ENCODE data around the gene RPS15. TPM values are rescaled to one million over a fixed set of nuclear protein-coding genes. Genes with fewer than 3 reads are reported as not detected.

Gene RPS15
- total and polyA plus RNA-seq, 2 donors from 2014 or later, result 893 to 1,823 TPM

DNA sequence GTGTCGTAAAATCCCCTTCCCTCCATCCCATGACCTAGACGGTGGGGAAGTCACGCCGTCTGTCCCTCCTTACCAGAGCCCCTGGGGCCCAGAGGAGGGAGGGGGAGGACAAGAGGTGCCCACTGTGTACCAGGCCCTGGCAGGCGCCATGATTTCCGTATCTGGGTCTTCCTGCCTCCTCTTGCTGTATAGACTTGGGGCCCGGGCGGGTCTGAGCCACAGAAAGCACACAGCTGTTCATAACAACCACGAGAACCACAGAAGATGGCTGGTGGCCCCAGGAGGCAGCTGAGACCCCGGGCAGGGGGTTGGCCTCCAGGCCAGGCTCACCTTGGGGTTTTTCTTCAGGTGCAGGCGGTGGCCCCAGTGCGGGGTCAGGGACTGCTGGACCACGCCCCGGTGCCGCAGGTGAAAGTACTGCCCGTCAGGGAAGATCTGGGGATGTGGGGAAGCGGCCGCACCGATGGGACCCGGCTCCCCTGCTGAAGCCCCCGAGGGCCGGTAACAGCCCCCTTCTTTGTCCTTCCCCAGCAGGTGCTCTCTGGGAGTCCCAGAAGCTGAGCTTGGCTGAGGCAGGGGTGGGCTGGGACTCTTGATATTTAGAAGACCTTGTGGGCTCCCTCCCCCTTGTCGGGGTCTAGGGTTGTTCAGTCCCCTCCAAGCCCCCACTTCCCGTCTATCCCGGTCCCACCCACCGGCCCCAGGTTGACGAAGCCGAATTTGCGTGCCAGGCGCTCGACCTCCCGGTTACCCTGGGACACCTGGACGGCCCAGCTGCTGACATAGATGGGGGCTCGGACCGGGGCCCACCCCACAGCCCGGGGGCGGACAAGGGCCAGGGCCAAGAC lies 51.5 kb downstream of the RPS15 start:
- Histone ChIP-seq H3K4me3 (ENCODE audit: low read length in 3 of 3) (peak overlapping the region in 1 of 3 donors; percentile 82), H3K27ac (ENCODE audit: low read depth in 2 of 2, low read length in 2 of 2) (peak overlapping the region in 1 of 2 donors; percentile 74), H3K9ac (ENCODE audit: low read length in 3 of 3) (peak overlapping the region in 2 of 3 donors; percentile 41 to 67), H3K9me3 (ENCODE audit: control insufficient read depth in 2 of 3, insufficient read depth in 1 of 3, low read length in 3 of 3) (no peaks in the 10 kb centered on the region), H3K27me3 (ENCODE audit: control insufficient read depth, insufficient read depth, low read length) (no peaks in the 10 kb centered on the region), H3K4me1 (ENCODE audit: control insufficient read depth in 2 of 3, insufficient read depth in 2 of 3, low read depth in 1 of 3, low read length in 3 of 3) (peaks cover 0 to 8% (median 0%) of the 10 kb centered on the region in 3 donors), H3K36me3 (ENCODE audit: control insufficient read depth in 2 of 3, insufficient read depth in 3 of 3, low read length in 3 of 3) (no peaks in the 10 kb centered on the region)
- FAIRE-seq (no peak), DNase-seq (peak in 1 of 5 donors; percentile 86)
- no peak for TF ChIP-seq CTCF (IDR thresholded peaks at IDR 0.05; ENCODE audit: borderline replicate concordance, extremely low read depth, insufficient read depth)
- intact Hi-C loops (cut with DNase I), result no loop called here

Other genes with a start within 250 kb of the RPS15 start
- 57.7 TPM for gene STK11, start 232.6 kb upstream of the RPS15 start, total RNA-seq
- 40.7 TPM for gene STK11, start 232.6 kb upstream of the RPS15 start, polyA plus RNA-seq (ENCODE audit: insufficient read depth, low read depth, low replicate concordance)
- 1.1 TPM for gene CBARP, start 200.4 kb upstream of the RPS15 start, total RNA-seq
- 1.0 TPM for gene CBARP, start 200.4 kb upstream of the RPS15 start, polyA plus RNA-seq (ENCODE audit: insufficient read depth, low read depth, low replicate concordance)
- 183 TPM for gene ATP5F1D, start 196.6 kb upstream of the RPS15 start, total RNA-seq
- gene ATP5F1D, start 196.6 kb upstream of the RPS15 start, polyA plus RNA-seq (ENCODE audit: insufficient read depth, low read depth, low replicate concordance), result 641 TPM
- gene MIDN, start 189.8 kb upstream of the RPS15 start, total RNA-seq, result 205 TPM
- gene MIDN, start 189.8 kb upstream of the RPS15 start, polyA plus RNA-seq (ENCODE audit: insufficient read depth, low read depth, low replicate concordance), result 21.3 TPM
- gene CIRBP, start 169.1 kb upstream of the RPS15 start, total RNA-seq, result 533 TPM
- 408 TPM for gene CIRBP, start 169.1 kb upstream of the RPS15 start, polyA plus RNA-seq (ENCODE audit: insufficient read depth, low read depth, low replicate concordance)
- gene FAM174C, start 162.9 kb upstream of the RPS15 start, total RNA-seq, result 35.3 TPM
- 94.7 TPM for gene FAM174C, start 162.9 kb upstream of the RPS15 start, polyA plus RNA-seq (ENCODE audit: insufficient read depth, low read depth, low replicate concordance)
- gene EFNA2, start 152.5 kb upstream of the RPS15 start, total RNA-seq, result not detected
- gene EFNA2, start 152.5 kb upstream of the RPS15 start, polyA plus RNA-seq (ENCODE audit: insufficient read depth, low read depth, low replicate concordance), result not detected
- gene NDUFS7, start 54.5 kb upstream of the RPS15 start, total RNA-seq, result 85.5 TPM
- 265 TPM for gene NDUFS7, start 54.5 kb upstream of the RPS15 start, polyA plus RNA-seq (ENCODE audit: insufficient read depth, low read depth, low replicate concordance)
- gene GAMT, start 36.9 kb upstream of the RPS15 start, total RNA-seq, result 16.3 TPM
- 209 TPM for gene GAMT, start 36.9 kb upstream of the RPS15 start, polyA plus RNA-seq (ENCODE audit: insufficient read depth, low read depth, low replicate concordance)
- 98.5 TPM for gene DAZAP1, start 30.8 kb upstream of the RPS15 start, total RNA-seq
- gene DAZAP1, start 30.8 kb upstream of the RPS15 start, polyA plus RNA-seq (ENCODE audit: insufficient read depth, low read depth, low replicate concordance), result 47.7 TPM
- gene APC2, start 11.7 kb downstream of the RPS15 start, total RNA-seq, result 0.25 TPM
- not detected for gene APC2, start 11.7 kb downstream of the RPS15 start, polyA plus RNA-seq (ENCODE audit: insufficient read depth, low read depth, low replicate concordance)
- 32.5 TPM for gene C19orf25, start 40.8 kb downstream of the RPS15 start, total RNA-seq
- 50.9 TPM for gene C19orf25, start 40.8 kb downstream of the RPS15 start, polyA plus RNA-seq (ENCODE audit: insufficient read depth, low read depth, low replicate concordance)
- 5.3 TPM for gene PCSK4, start 52.0 kb downstream of the RPS15 start, total RNA-seq
- 5.5 TPM for gene PCSK4, start 52.0 kb downstream of the RPS15 start, polyA plus RNA-seq (ENCODE audit: insufficient read depth, low read depth, low replicate concordance)
- gene REEP6, start 52.8 kb downstream of the RPS15 start, total RNA-seq, result 9.6 TPM
- gene REEP6, start 52.8 kb downstream of the RPS15 start, polyA plus RNA-seq (ENCODE audit: insufficient read depth, low read depth, low replicate concordance), result 60.0 TPM
- gene ADAMTSL5, start 74.6 kb downstream of the RPS15 start, total RNA-seq, result 4.6 TPM
- gene ADAMTSL5, start 74.6 kb downstream of the RPS15 start, polyA plus RNA-seq (ENCODE audit: insufficient read depth, low read depth, low replicate concordance), result 1.4 TPM
- gene PLK5, start 85.7 kb downstream of the RPS15 start, total RNA-seq, result not detected
- not detected for gene PLK5, start 85.7 kb downstream of the RPS15 start, polyA plus RNA-seq (ENCODE audit: insufficient read depth, low read depth, low replicate concordance)
- gene MEX3D, start 129.9 kb downstream of the RPS15 start, total RNA-seq, result 19.3 TPM
- gene MEX3D, start 129.9 kb downstream of the RPS15 start, polyA plus RNA-seq (ENCODE audit: insufficient read depth, low read depth, low replicate concordance), result 5.4 TPM
- gene MBD3, start 154.5 kb downstream of the RPS15 start, total RNA-seq, result 62.5 TPM
- gene MBD3, start 154.5 kb downstream of the RPS15 start, polyA plus RNA-seq (ENCODE audit: insufficient read depth, low read depth, low replicate concordance), result 76.1 TPM
- 200 TPM for gene UQCR11, start 167.1 kb downstream of the RPS15 start, total RNA-seq
- 777 TPM for gene UQCR11, start 167.1 kb downstream of the RPS15 start, polyA plus RNA-seq (ENCODE audit: insufficient read depth, low read depth, low replicate concordance)
- gene TCF3, start 214.2 kb downstream of the RPS15 start, total RNA-seq, result 50.2 TPM
- gene TCF3, start 214.2 kb downstream of the RPS15 start, polyA plus RNA-seq (ENCODE audit: insufficient read depth, low read depth, low replicate concordance), result 20.3 TPM